GM23338 (cell line): ENCODE results near the gene FGD3. TPM values are rescaled to one million over a fixed set of nuclear protein-coding genes. Genes with fewer than 3 reads are reported as not detected.

Experiments
- ATAC-seq: fragments of 200-7000 bp; cut with Tn5 transposase; 3 replicates; pipeline ENCODE4 v1.9.1; 2020
- DNase-seq: peaks from one replicate; pipeline ENCODE4 v3.0.0-alpha.2; 2015; ENCODE audit warnings: low spot score
- H2AFZ ChIP-seq: fragments of 200-600 bp; sonication (generic); 2 replicates; pipeline ENCODE4 v1.8.0; 2016; ENCODE audit warnings: antibody characterized with exemption, mild to moderate bottlenecking, moderate library complexity
- H3F3A ChIP-seq: fragments of 200-600 bp; sonication (generic); replicated peaks from 2 replicates; pipeline ENCODE4 v1.8.0; 2017; ENCODE audit warnings: antibody characterized with exemption, mixed run types, low read depth
- H3K27ac ChIP-seq: fragments of 200-600 bp; sonication (generic); 2 replicates; pipeline ENCODE4 v1.6.1; 2016; ENCODE audit warnings: low read depth
- H3K27me3 ChIP-seq: fragments of 200-600 bp; sonication (generic); 2 replicates; pipeline ENCODE4 v1.8.0; 2016; ENCODE audit warnings: mild to moderate bottlenecking, mixed run types, moderate library complexity; ENCODE audit not compliant: insufficient read depth
- H3K36me3 ChIP-seq: fragments of 200-600 bp; sonication (generic); 2 replicates; pipeline ENCODE4 v1.8.0; 2016; ENCODE audit warnings: mild to moderate bottlenecking; ENCODE audit not compliant: insufficient read depth
- H3K4me1 ChIP-seq: fragments of 200-600 bp; sonication (generic); 2 replicates; pipeline ENCODE4 v1.8.0; 2016; ENCODE audit warnings: mild to moderate bottlenecking, moderate library complexity; ENCODE audit not compliant: insufficient read depth
- H3K4me2 ChIP-seq: fragments of 200-600 bp; sonication (generic); 2 replicates; pipeline ENCODE4 v1.7.1; 2017; ENCODE audit warnings: mixed run types
- H3K4me3 ChIP-seq: fragments of 200-600 bp; sonication (generic); 2 replicates; pipeline ENCODE4 v1.6.1; 2016; ENCODE audit warnings: mixed run types
- H3K79me2 ChIP-seq: fragments of 200-600 bp; sonication (generic); replicated peaks from 2 replicates; pipeline ENCODE4 v1.8.0; 2017; ENCODE audit warnings: mild to moderate bottlenecking; ENCODE audit not compliant: insufficient read depth
- H3K9me2 ChIP-seq: fragments of 200-600 bp; sonication (generic); 2 replicates; pipeline ENCODE4 v1.8.0; 2017; ENCODE audit not compliant: insufficient read depth
- H4K20me1 ChIP-seq: fragments of 200-600 bp; sonication (generic); replicated peaks from 2 replicates; pipeline ENCODE4 v1.8.0; 2017; ENCODE audit warnings: mild to moderate bottlenecking; ENCODE audit not compliant: insufficient read depth
- H3K27ac Mint-ChIP-seq: 2 replicates; pipeline ENCODE4 v1.8.0; 2020; ENCODE audit warnings: inconsistent platforms, mild to moderate bottlenecking, moderate library complexity, mixed read lengths
- H3K27me3 Mint-ChIP-seq: 3 replicates; pipeline ENCODE4 v1.8.0; 2022; ENCODE audit warnings: low read depth, mild to moderate bottlenecking, moderate library complexity, mixed read lengths, inconsistent platforms; ENCODE audit not compliant: insufficient read depth, poor library complexity
- H3K36me3 Mint-ChIP-seq: 3 replicates; pipeline ENCODE4 v1.8.0; 2021; ENCODE audit warnings: low read depth, mild to moderate bottlenecking, inconsistent platforms, moderate library complexity, mixed read lengths
- H3K4me1 Mint-ChIP-seq: 3 replicates; pipeline ENCODE4 v1.8.0; 2020; ENCODE audit warnings: mild to moderate bottlenecking, inconsistent platforms, mixed read lengths
- H3K4me3 Mint-ChIP-seq: 3 replicates; pipeline ENCODE4 v1.8.0; 2021; ENCODE audit warnings: moderate library complexity, mild to moderate bottlenecking, inconsistent platforms, mixed read lengths
- H3K9me3 Mint-ChIP-seq: 3 replicates; pipeline ENCODE4 v1.8.0; 2020; ENCODE audit warnings: moderate library complexity, mild to moderate bottlenecking, inconsistent platforms, mixed read lengths
- JUNB ChIP-seq: IDR thresholded peaks from one replicate; pipeline ENCODE4 v1.6.1; 2016; ENCODE audit warnings: antibody characterized with exemption; ENCODE audit not compliant: unreplicated experiment
- NANOG ChIP-seq: IDR thresholded peaks from 2 replicates; pipeline ENCODE4 v1.6.1; 2016; ENCODE audit warnings: antibody characterized with exemption, borderline replicate concordance
- POLR2AphosphoS5 ChIP-seq: IDR thresholded peaks from 2 replicates; pipeline ENCODE4 v1.6.1; 2016; ENCODE audit warnings: antibody characterized with exemption, low read depth
- STAT1 ChIP-seq: IDR thresholded peaks from one replicate; pipeline ENCODE4 v1.6.1; 2016; ENCODE audit warnings: antibody characterized with exemption; ENCODE audit not compliant: unreplicated experiment
- ZNF114 ChIP-seq: fragments of 250-450 bp; sonication (Bioruptor Pico); IDR thresholded peaks from 2 replicates; pipeline ENCODE4 v1.5.0; 2020; ENCODE audit warnings: mild to moderate bottlenecking, moderate library complexity
- ZNF331 ChIP-seq: fragments of 250-450 bp; sonication (Bioruptor Pico); IDR thresholded peaks from 2 replicates; pipeline ENCODE4 v1.5.0; 2020; ENCODE audit warnings: low read depth, mild to moderate bottlenecking, moderate library complexity
- polyA plus RNA-seq: library from polyadenylated mRNA; unstranded; fragments of >200 nt; fragmentation: Nextera tagmentation; extraction: Ambion mirVana; gene quantifications from 2 replicates; pipeline ENCODE4 v1.2.1, GENCODE V29; 2016
- total RNA-seq: library from RNA; depleted of rRNA; stranded (reverse); fragments of >200 nt; shearing (Covaris generic); gene quantifications from 2 replicates; pipeline ENCODE4 v1.2.3, GENCODE V29; 2014
- TF ChIP-seq, protein P1 (sequence below), 2 experiments: fragments of 200-600 bp in 1 of 2; sonication (generic) in 1 of 2; conservative IDR thresholded peaks; 2 replicates each; pipeline versions ENCODE4 v1.5.1 to v1.6.1; 2016 to 2017; ENCODE audit warnings: antibody characterized with exemption in 2 of 2, low read depth in 2 of 2, mild to moderate bottlenecking in 2 of 2, moderate library complexity in 1 of 2
- TF ChIP-seq, protein P2 (sequence below): IDR thresholded peaks from 2 replicates; pipeline ENCODE4 v1.6.1; 2016; ENCODE audit warnings: antibody characterized with exemption
- TF ChIP-seq, protein P3 (sequence below): IDR thresholded peaks from one replicate; pipeline ENCODE4 v1.6.1; 2018; ENCODE audit warnings: antibody characterized with exemption; ENCODE audit not compliant: unreplicated experiment

Gene FGD3
- total and polyA plus RNA-seq, 2 experiments from 2014 or later: 0.95 to 1.7 TPM

DNA sequence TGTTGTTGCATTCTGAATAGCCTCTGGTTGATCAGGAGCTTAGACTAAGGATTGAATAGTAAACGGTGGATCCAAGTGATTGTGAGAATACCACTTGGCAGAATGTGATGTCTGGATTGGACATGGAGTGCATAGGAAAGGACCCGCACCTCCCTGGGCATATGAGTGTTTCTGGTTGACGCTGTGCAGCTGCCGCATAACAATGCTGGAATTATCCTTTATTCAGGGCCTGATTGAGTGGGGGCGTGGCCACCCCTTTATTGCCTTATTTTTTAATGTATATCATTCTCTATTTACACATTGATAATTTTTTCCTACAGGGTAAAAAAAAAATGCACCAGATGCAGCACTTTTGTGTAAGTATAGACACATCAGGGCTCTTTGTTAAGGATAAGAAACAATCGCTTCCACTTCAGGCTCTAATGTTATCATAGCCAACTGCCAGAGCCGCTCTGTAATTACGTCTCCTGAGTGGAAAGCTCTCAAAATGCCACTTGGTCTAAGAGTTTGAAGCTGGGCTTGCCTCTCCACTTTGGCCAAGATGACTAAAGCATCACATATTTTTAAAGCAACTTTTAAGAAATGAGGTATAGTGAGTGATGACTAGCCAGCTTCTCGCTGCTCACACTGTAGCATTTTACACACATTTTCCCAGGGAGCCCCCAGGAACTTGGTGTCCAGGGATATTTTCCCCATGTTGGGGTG is 5.7 kb downstream of the FGD3 start (continued):
- TF ChIP-seq, protein P1, sequence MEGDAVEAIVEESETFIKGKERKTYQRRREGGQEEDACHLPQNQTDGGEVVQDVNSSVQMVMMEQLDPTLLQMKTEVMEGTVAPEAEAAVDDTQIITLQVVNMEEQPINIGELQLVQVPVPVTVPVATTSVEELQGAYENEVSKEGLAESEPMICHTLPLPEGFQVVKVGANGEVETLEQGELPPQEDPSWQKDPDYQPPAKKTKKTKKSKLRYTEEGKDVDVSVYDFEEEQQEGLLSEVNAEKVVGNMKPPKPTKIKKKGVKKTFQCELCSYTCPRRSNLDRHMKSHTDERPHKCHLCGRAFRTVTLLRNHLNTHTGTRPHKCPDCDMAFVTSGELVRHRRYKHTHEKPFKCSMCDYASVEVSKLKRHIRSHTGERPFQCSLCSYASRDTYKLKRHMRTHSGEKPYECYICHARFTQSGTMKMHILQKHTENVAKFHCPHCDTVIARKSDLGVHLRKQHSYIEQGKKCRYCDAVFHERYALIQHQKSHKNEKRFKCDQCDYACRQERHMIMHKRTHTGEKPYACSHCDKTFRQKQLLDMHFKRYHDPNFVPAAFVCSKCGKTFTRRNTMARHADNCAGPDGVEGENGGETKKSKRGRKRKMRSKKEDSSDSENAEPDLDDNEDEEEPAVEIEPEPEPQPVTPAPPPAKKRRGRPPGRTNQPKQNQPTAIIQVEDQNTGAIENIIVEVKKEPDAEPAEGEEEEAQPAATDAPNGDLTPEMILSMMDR (conservative IDR thresholded peaks at IDR 0.05; ENCODE audit: low read depth in 2 of 2): no peak
- no peak for TF ChIP-seq JUNB
- TF ChIP-seq ZNF331 (CRISPR knock-in tag): no peak
- TF ChIP-seq, protein P2, sequence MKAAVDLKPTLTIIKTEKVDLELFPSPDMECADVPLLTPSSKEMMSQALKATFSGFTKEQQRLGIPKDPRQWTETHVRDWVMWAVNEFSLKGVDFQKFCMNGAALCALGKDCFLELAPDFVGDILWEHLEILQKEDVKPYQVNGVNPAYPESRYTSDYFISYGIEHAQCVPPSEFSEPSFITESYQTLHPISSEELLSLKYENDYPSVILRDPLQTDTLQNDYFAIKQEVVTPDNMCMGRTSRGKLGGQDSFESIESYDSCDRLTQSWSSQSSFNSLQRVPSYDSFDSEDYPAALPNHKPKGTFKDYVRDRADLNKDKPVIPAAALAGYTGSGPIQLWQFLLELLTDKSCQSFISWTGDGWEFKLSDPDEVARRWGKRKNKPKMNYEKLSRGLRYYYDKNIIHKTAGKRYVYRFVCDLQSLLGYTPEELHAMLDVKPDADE: no peak
- TF ChIP-seq NANOG: no peak
- TF ChIP-seq POLR2AphosphoS5: no peak
- TF ChIP-seq, protein P3, sequence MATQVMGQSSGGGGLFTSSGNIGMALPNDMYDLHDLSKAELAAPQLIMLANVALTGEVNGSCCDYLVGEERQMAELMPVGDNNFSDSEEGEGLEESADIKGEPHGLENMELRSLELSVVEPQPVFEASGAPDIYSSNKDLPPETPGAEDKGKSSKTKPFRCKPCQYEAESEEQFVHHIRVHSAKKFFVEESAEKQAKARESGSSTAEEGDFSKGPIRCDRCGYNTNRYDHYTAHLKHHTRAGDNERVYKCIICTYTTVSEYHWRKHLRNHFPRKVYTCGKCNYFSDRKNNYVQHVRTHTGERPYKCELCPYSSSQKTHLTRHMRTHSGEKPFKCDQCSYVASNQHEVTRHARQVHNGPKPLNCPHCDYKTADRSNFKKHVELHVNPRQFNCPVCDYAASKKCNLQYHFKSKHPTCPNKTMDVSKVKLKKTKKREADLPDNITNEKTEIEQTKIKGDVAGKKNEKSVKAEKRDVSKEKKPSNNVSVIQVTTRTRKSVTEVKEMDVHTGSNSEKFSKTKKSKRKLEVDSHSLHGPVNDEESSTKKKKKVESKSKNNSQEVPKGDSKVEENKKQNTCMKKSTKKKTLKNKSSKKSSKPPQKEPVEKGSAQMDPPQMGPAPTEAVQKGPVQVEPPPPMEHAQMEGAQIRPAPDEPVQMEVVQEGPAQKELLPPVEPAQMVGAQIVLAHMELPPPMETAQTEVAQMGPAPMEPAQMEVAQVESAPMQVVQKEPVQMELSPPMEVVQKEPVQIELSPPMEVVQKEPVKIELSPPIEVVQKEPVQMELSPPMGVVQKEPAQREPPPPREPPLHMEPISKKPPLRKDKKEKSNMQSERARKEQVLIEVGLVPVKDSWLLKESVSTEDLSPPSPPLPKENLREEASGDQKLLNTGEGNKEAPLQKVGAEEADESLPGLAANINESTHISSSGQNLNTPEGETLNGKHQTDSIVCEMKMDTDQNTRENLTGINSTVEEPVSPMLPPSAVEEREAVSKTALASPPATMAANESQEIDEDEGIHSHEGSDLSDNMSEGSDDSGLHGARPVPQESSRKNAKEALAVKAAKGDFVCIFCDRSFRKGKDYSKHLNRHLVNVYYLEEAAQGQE: no peak

DNA sequence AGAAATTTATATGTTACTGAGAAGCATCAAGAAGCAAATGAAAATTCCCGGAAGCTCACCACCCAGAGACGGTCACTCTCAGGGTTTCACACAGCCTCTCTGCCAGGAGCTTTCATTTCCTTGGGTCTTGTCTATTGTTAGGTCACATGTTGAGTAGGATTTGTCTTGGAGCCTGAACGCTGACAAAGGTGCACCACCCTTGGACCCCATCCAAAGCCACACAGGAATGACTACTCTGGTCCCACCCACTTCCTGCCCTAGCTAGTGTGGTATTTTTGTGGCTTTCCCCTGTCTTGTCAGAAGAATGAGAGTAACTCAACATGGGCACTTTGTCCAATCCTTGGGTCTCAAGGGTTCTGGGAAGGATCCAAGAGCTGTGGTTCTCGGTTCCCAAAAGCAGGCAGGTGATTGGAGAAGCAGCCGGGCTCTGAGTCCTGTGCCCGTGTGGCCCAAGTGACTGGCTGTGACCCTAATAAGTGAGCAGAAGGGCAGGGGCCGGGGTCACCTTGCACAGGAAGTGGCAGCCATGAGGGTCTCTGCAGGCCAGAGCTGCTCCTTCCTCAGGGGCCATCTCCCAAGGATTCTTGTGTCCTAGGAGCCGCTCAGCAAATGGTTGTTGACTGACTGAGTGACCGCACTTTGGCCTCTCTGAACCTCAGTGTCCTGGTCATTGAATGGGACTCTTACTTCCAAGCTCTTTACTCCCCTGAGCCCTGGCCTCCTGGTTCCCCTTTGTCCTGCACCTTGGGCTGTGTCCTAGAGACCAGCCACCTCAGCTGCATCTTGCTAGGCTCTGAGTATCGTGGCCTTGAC is 6.9 kb downstream of the FGD3 start:
- Histone ChIP-seq H4K20me1 (no peaks in the 10 kb centered on the region), H3K36me3 (no peaks in the 10 kb centered on the region), H2AFZ (no peak overlapping the region), H3K27ac (no peak overlapping the region), H3K4me1 (no peaks in the 10 kb centered on the region; the same call in 1 of the 2 replicates), H3K27me3 (no peaks in the 10 kb centered on the region), H3K4me3 (no peak overlapping the region), H3K9me2 (no peaks in the 10 kb centered on the region), H3K4me2 (no peak overlapping the region), H3F3A (no peaks in the 10 kb centered on the region), H3K79me2 (no peaks in the 10 kb centered on the region)
- Mint-ChIP-seq H3K27me3 (peaks cover 8% of the 10 kb centered on the region), H3K4me3 (no peak overlapping the region), H3K9me3 (no peaks in the 10 kb centered on the region), H3K36me3 (no peaks in the 10 kb centered on the region), H3K4me1 (no peaks in the 10 kb centered on the region), H3K27ac (no peak overlapping the region)
- ATAC-seq: no peak
- no peak for DNase-seq
- TF ChIP-seq ZNF114 (CRISPR knock-in tag): no peak
- TF ChIP-seq NANOG: no peak
- TF ChIP-seq STAT1: no peak
- TF ChIP-seq, protein P2: no peak
- TF ChIP-seq ZNF331 (CRISPR knock-in tag): no peak
- TF ChIP-seq, protein P3: no peak
